Astrocyte (in vitro differentiated cells and primary cell): ENCODE results near the gene LRRC17. TPM values are rescaled to one million over a fixed set of nuclear protein-coding genes. Genes with fewer than 3 reads are reported as not detected.

Source experiments
- DNase-seq: peaks from one replicate; pipeline ENCODE4 v3.0.0-alpha.2; 2010; ENCODE audit warnings: low read depth
- FAIRE-seq: peaks from 2 replicates; lab custom pipeline; 2011; peaks lifted over from hg19 to GRCh38; lab: Jason Lieb, UNC
- H2AFZ ChIP-seq: 2 replicates; pipeline ENCODE4 v1.6.0; 2012; ENCODE audit warnings: low read depth, low read length, inconsistent platforms
- H3K27ac ChIP-seq: 2 replicates; pipeline ENCODE4 v1.5.1; 2011; ENCODE audit warnings: low read depth, low read length, inconsistent platforms
- H3K27me3 ChIP-seq: 2 replicates; pipeline ENCODE4 v1.6.0; 2011; ENCODE audit warnings: low read length, inconsistent platforms; ENCODE audit not compliant: insufficient read depth
- H3K36me3 ChIP-seq: 2 replicates; pipeline ENCODE4 v1.5.1; 2011; ENCODE audit warnings: low read length, inconsistent platforms; ENCODE audit not compliant: insufficient read depth
- H3K4me1 ChIP-seq: 2 replicates; pipeline ENCODE4 v1.5.1; 2011; ENCODE audit warnings: low read length, inconsistent platforms; ENCODE audit not compliant: insufficient read depth
- H3K4me2 ChIP-seq: 2 replicates; pipeline ENCODE4 v1.6.0; 2012; ENCODE audit warnings: low read length, inconsistent platforms
- H3K4me3 ChIP-seq: 2 replicates; pipeline ENCODE4 v1.5.1; 2011; ENCODE audit warnings: low read depth, mild to moderate bottlenecking, low read length, inconsistent platforms; ENCODE audit not compliant: insufficient read depth
- H3K79me2 ChIP-seq: 2 replicates; pipeline ENCODE4 v1.6.0; 2012; ENCODE audit warnings: mild to moderate bottlenecking, low read length, inconsistent platforms; ENCODE audit not compliant: insufficient read depth
- H3K9ac ChIP-seq: 2 replicates; pipeline ENCODE4 v1.6.0; 2012; ENCODE audit warnings: mild to moderate bottlenecking, low read length, inconsistent platforms
- H3K9me3 ChIP-seq: 2 replicates; pipeline ENCODE4 v1.5.1; 2012; ENCODE audit warnings: low read depth, mild to moderate bottlenecking, low read length, inconsistent platforms; ENCODE audit not compliant: insufficient read depth
- H4K20me1 ChIP-seq: 2 replicates; pipeline ENCODE4 v1.6.0; 2012; ENCODE audit warnings: low read length, inconsistent platforms; ENCODE audit not compliant: insufficient read depth
- H3K27ac Mint-ChIP-seq: one replicate; pipeline ENCODE4 v1.8.0; 2021; ENCODE audit warnings: mild to moderate bottlenecking, mixed read lengths; ENCODE audit not compliant: unreplicated experiment
- H3K27me3 Mint-ChIP-seq: one replicate; pipeline ENCODE4 v1.8.0; 2021; ENCODE audit warnings: low read depth, mixed read lengths; ENCODE audit not compliant: unreplicated experiment
- H3K36me3 Mint-ChIP-seq: one replicate; pipeline ENCODE4 v1.8.0; 2021; ENCODE audit warnings: low read depth, mixed read lengths; ENCODE audit not compliant: unreplicated experiment
- H3K4me1 Mint-ChIP-seq: one replicate; pipeline ENCODE4 v1.8.0; 2021; ENCODE audit warnings: low read depth, mixed read lengths; ENCODE audit not compliant: unreplicated experiment
- H3K4me3 Mint-ChIP-seq: one replicate; pipeline ENCODE4 v1.8.0; 2021; ENCODE audit warnings: mild to moderate bottlenecking, moderate library complexity, mixed read lengths; ENCODE audit not compliant: unreplicated experiment
- H3K9me3 Mint-ChIP-seq: one replicate; pipeline ENCODE4 v1.8.0; 2021; ENCODE audit warnings: mild to moderate bottlenecking, mixed read lengths; ENCODE audit not compliant: unreplicated experiment
- CTCF ChIP-seq: IDR thresholded peaks from 2 replicates; pipeline ENCODE4 v1.5.1; 2011; ENCODE audit warnings: low read depth, mild to moderate bottlenecking, inconsistent platforms, low read length, moderate library complexity; ENCODE audit not compliant: insufficient read depth
- EZH2 ChIP-seq: IDR thresholded peaks from 2 replicates; pipeline ENCODE4 v1.6.1; 2012; ENCODE audit warnings: mild to moderate bottlenecking, low read length, inconsistent platforms; ENCODE audit not compliant: insufficient read depth
- total RNA-seq: library from RNA; stranded (reverse); gene quantifications from 2 replicates; pipeline ENCODE4 v1.2.1, GENCODE V29; 2021

Gene LRRC17
- total RNA-seq, 1 donor from 2014 or later, result 63.4 TPM

GRCh38 chr7:102890292-102890970 lies 22.4 kb upstream of the LRRC17 start:
- Histone ChIP-seq H3K4me1 (peaks cover 32% of the 10 kb centered on the region), H4K20me1 (no peaks in the 10 kb centered on the region), H3K9me3 (no peaks in the 10 kb centered on the region), H3K36me3 (no peaks in the 10 kb centered on the region), H3K4me3 (no peak overlapping the region), H3K27ac (peak overlapping the region; percentile 84), H3K9ac (peak overlapping the region; percentile 70), H3K4me2 (peak overlapping the region; percentile 62), H3K27me3 (no peaks in the 10 kb centered on the region), H2AFZ (no peak overlapping the region), H3K79me2 (no peaks in the 10 kb centered on the region)
- H3K4me1 Mint-ChIP-seq, result peaks cover 17% of the 10 kb centered on the region
- peak overlapping the region; percentile 73 for H3K27ac Mint-ChIP-seq
- no peak for TF ChIP-seq EZH2
- H3K36me3 Mint-ChIP-seq, result no peaks in the 10 kb centered on the region
- peaks cover 5% of the 10 kb centered on the region for H3K9me3 Mint-ChIP-seq
- FAIRE-seq, result no peak
- H3K27me3 Mint-ChIP-seq, result no peaks in the 10 kb centered on the region
- no peak overlapping the region for H3K4me3 Mint-ChIP-seq
- DNase-seq, result peak; percentile 91

DNA sequence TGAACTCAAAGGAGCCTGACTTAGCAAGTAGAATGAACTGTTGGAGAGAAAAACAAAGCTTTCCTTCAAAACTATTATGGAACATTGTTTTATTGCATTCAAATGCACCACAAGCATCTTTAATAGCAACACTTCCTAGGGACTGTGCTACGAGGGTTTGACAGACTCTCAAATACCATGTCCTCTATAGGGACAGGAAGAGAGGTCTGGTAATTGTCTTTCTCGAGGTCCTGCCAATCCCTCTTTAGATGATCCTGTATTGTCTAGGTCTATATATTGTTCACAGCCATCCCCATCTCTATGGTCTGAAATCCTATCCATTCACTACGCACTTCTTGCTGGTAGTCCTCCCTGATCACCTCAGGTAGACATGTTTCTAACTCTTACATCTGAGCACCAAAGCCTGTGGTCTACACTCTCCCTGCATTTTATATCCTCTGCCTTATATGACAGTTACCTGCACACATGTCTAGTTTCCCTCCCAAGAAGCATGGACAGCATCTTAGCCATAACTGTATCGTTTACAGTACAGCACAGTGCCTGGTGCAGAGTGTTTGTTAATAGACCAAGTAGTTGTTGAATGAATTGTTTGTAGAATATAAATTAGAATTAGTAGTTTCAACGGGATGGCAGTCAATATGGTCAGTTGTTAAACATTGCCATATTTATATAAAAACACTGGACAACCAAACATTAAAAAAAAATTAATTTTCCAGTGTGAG lies 21.7 kb upstream of the LRRC17 start:
- Histone ChIP-seq H3K27me3 (no peaks in the 10 kb centered on the region), H3K4me1 (peaks cover 32% of the 10 kb centered on the region), H3K36me3 (no peaks in the 10 kb centered on the region), H4K20me1 (no peaks in the 10 kb centered on the region), H3K9ac (peak overlapping the region; percentile 70), H3K4me2 (peak overlapping the region; percentile 62), H3K27ac (peak overlapping the region; percentile 84), H3K79me2 (no peaks in the 10 kb centered on the region), H3K9me3 (no peaks in the 10 kb centered on the region), H3K4me3 (no peak overlapping the region), H2AFZ (no peak overlapping the region)
- Mint-ChIP-seq H3K4me3 (no peak overlapping the region), H3K27me3 (no peaks in the 10 kb centered on the region), H3K4me1 (peaks cover 22% of the 10 kb centered on the region), H3K27ac (peak overlapping the region; percentile 2), H3K36me3 (no peaks in the 10 kb centered on the region), H3K9me3 (peaks cover 6% of the 10 kb centered on the region)
- DNase-seq (no peak), FAIRE-seq (no peak)
- TF ChIP-seq CTCF (no peak), EZH2 (no peak)

GRCh38 chr7:102891693-102892261 lies 21.0 kb upstream of the LRRC17 start:
- FAIRE-seq (peak; percentile 82), DNase-seq (peak; percentile 92)
- no peaks in the 10 kb centered on the region for H3K27me3 Mint-ChIP-seq
- H3K36me3 Mint-ChIP-seq, result no peaks in the 10 kb centered on the region
- peak overlapping the region; percentile 84 for H3K27ac ChIP-seq
- peaks cover 6% of the 10 kb centered on the region for H3K9me3 Mint-ChIP-seq
- H3K79me2 ChIP-seq, result no peaks in the 10 kb centered on the region
- no peak overlapping the region for H3K4me3 Mint-ChIP-seq
- peak overlapping the region; percentile 75 for H3K27ac Mint-ChIP-seq
- H3K4me3 ChIP-seq, result no peak overlapping the region
- peak overlapping the region; percentile 64 for H3K9ac ChIP-seq
- H3K4me1 ChIP-seq, result peaks cover 32% of the 10 kb centered on the region
- no peaks in the 10 kb centered on the region for H3K36me3 ChIP-seq
- TF ChIP-seq EZH2, result no peak
- TF ChIP-seq CTCF, result no peak
- H2AFZ ChIP-seq, result no peak overlapping the region
- H4K20me1 ChIP-seq, result no peaks in the 10 kb centered on the region
- peak overlapping the region; percentile 62 for H3K4me2 ChIP-seq
- H3K9me3 ChIP-seq, result no peaks in the 10 kb centered on the region
- no peaks in the 10 kb centered on the region for H3K27me3 ChIP-seq
- H3K4me1 Mint-ChIP-seq, result peaks cover 24% of the 10 kb centered on the region
